Astrocyte (in vitro differentiated cells and primary cell): ENCODE measurements around the gene CYP1A2. TPM values are rescaled to one million over a fixed set of nuclear protein-coding genes. Genes with fewer than 3 reads are reported as not detected.

Source experiments
- DNase-seq: peaks from one replicate; pipeline ENCODE4 v3.0.0-alpha.2; 2010; ENCODE audit warnings: low read depth
- FAIRE-seq: peaks from 2 replicates; lab custom pipeline; 2011; peaks lifted over from hg19 to GRCh38; lab: Jason Lieb, UNC
- H2AFZ ChIP-seq: 2 replicates; pipeline ENCODE4 v1.6.0; 2012; ENCODE audit warnings: low read depth, low read length, inconsistent platforms
- H3K27ac ChIP-seq: 2 replicates; pipeline ENCODE4 v1.5.1; 2011; ENCODE audit warnings: low read depth, low read length, inconsistent platforms
- H3K27me3 ChIP-seq: 2 replicates; pipeline ENCODE4 v1.6.0; 2011; ENCODE audit warnings: low read length, inconsistent platforms; ENCODE audit not compliant: insufficient read depth
- H3K36me3 ChIP-seq: 2 replicates; pipeline ENCODE4 v1.5.1; 2011; ENCODE audit warnings: low read length, inconsistent platforms; ENCODE audit not compliant: insufficient read depth
- H3K4me1 ChIP-seq: 2 replicates; pipeline ENCODE4 v1.5.1; 2011; ENCODE audit warnings: low read length, inconsistent platforms; ENCODE audit not compliant: insufficient read depth
- H3K4me2 ChIP-seq: 2 replicates; pipeline ENCODE4 v1.6.0; 2012; ENCODE audit warnings: low read length, inconsistent platforms
- H3K4me3 ChIP-seq: 2 replicates; pipeline ENCODE4 v1.5.1; 2011; ENCODE audit warnings: low read depth, mild to moderate bottlenecking, low read length, inconsistent platforms; ENCODE audit not compliant: insufficient read depth
- H3K79me2 ChIP-seq: 2 replicates; pipeline ENCODE4 v1.6.0; 2012; ENCODE audit warnings: mild to moderate bottlenecking, low read length, inconsistent platforms; ENCODE audit not compliant: insufficient read depth
- H3K9ac ChIP-seq: 2 replicates; pipeline ENCODE4 v1.6.0; 2012; ENCODE audit warnings: mild to moderate bottlenecking, low read length, inconsistent platforms
- H3K9me3 ChIP-seq: 2 replicates; pipeline ENCODE4 v1.5.1; 2012; ENCODE audit warnings: low read depth, mild to moderate bottlenecking, low read length, inconsistent platforms; ENCODE audit not compliant: insufficient read depth
- H4K20me1 ChIP-seq: 2 replicates; pipeline ENCODE4 v1.6.0; 2012; ENCODE audit warnings: low read length, inconsistent platforms; ENCODE audit not compliant: insufficient read depth
- H3K27ac Mint-ChIP-seq: one replicate; pipeline ENCODE4 v1.8.0; 2021; ENCODE audit warnings: mild to moderate bottlenecking, mixed read lengths; ENCODE audit not compliant: unreplicated experiment
- H3K27me3 Mint-ChIP-seq: one replicate; pipeline ENCODE4 v1.8.0; 2021; ENCODE audit warnings: low read depth, mixed read lengths; ENCODE audit not compliant: unreplicated experiment
- H3K36me3 Mint-ChIP-seq: one replicate; pipeline ENCODE4 v1.8.0; 2021; ENCODE audit warnings: low read depth, mixed read lengths; ENCODE audit not compliant: unreplicated experiment
- H3K4me1 Mint-ChIP-seq: one replicate; pipeline ENCODE4 v1.8.0; 2021; ENCODE audit warnings: low read depth, mixed read lengths; ENCODE audit not compliant: unreplicated experiment
- H3K4me3 Mint-ChIP-seq: one replicate; pipeline ENCODE4 v1.8.0; 2021; ENCODE audit warnings: mild to moderate bottlenecking, moderate library complexity, mixed read lengths; ENCODE audit not compliant: unreplicated experiment
- H3K9me3 Mint-ChIP-seq: one replicate; pipeline ENCODE4 v1.8.0; 2021; ENCODE audit warnings: mild to moderate bottlenecking, mixed read lengths; ENCODE audit not compliant: unreplicated experiment
- CTCF ChIP-seq: IDR thresholded peaks from 2 replicates; pipeline ENCODE4 v1.5.1; 2011; ENCODE audit warnings: low read depth, mild to moderate bottlenecking, inconsistent platforms, low read length, moderate library complexity; ENCODE audit not compliant: insufficient read depth
- EZH2 ChIP-seq: IDR thresholded peaks from 2 replicates; pipeline ENCODE4 v1.6.1; 2012; ENCODE audit warnings: mild to moderate bottlenecking, low read length, inconsistent platforms; ENCODE audit not compliant: insufficient read depth
- total RNA-seq: library from RNA; stranded (reverse); gene quantifications from 2 replicates; pipeline ENCODE4 v1.2.1, GENCODE V29; 2021

Gene CYP1A2
- total RNA-seq, 1 donor from 2014 or later, result not detected

- peak within 1 kb of the TSS; percentile 74 for H3K4me3 ChIP-seq
- Mint-ChIP-seq H3K36me3 (no peaks in the 10 kb centered on the region), H3K27ac (peak within 1 kb of the TSS; percentile 81), H3K4me1 (peaks cover 27% of the 10 kb centered on the region), H3K4me3 (peak within 1 kb of the TSS; percentile 90), H3K27me3 (peaks cover 3% of the 10 kb centered on the region), H3K9me3 (no peaks in the 10 kb centered on the region)
- no peaks in the 10 kb centered on the region for H3K9me3 ChIP-seq
- H2AFZ ChIP-seq, result peak within 1 kb of the TSS; percentile 92
- DNase-seq (no peak), FAIRE-seq (no peak)
- H3K36me3 ChIP-seq, result no peaks in the 10 kb centered on the region
- TF ChIP-seq EZH2 (no peak), CTCF (peak; percentile 6)
- peaks cover 29% of the 10 kb centered on the region for H3K4me1 ChIP-seq
- H3K79me2 ChIP-seq, result peaks cover 43% of the 10 kb centered on the region
- H3K27me3 ChIP-seq, result no peaks in the 10 kb centered on the region
- peak within 1 kb of the TSS; percentile 100 for H3K4me2 ChIP-seq
- peaks cover 42% of the 10 kb centered on the region for H4K20me1 ChIP-seq
- peak within 1 kb of the TSS; percentile 84 for H3K9ac ChIP-seq
- H3K27ac ChIP-seq, result peak within 1 kb of the TSS; percentile 37
These were observed 33.0 kb downstream of the CYP1A2 start, which contains the start of gene CSK for GRCh38 chr15:74781431-74782258. Gene CSK (plus strand): TSS chr15:74782080. CDS start chr15:74798298, 16,218 bp downstream.

GRCh38 chr15:74782259-74783071 lies 33.8 kb downstream of the CYP1A2 start:
- Histone ChIP-seq H2AFZ (peak overlapping the region; percentile 19), H3K4me3 (peak overlapping the region; percentile 74), H3K27ac (peak overlapping the region; percentile 37), H3K79me2 (peaks cover 51% of the 10 kb centered on the region), H3K4me2 (peak overlapping the region; percentile 100), H3K9ac (peak overlapping the region; percentile 84), H3K36me3 (no peaks in the 10 kb centered on the region), H3K27me3 (no peaks in the 10 kb centered on the region), H3K4me1 (peaks cover 34% of the 10 kb centered on the region), H3K9me3 (no peaks in the 10 kb centered on the region), H4K20me1 (peaks cover 50% of the 10 kb centered on the region)
- Mint-ChIP-seq H3K9me3 (no peaks in the 10 kb centered on the region), H3K4me3 (peak overlapping the region; percentile 90), H3K4me1 (peaks cover 22% of the 10 kb centered on the region), H3K27ac (peak overlapping the region; percentile 53), H3K27me3 (peaks cover 3% of the 10 kb centered on the region), H3K36me3 (no peaks in the 10 kb centered on the region)
- DNase-seq (no peak), FAIRE-seq (no peak)
- TF ChIP-seq EZH2 (no peak), CTCF (no peak)
